ENCODE data around the gene THAP7.

- TF ChIP-seq JUN (IDR thresholded peaks at IDR 0.05; ENCODE audit: borderline replicate concordance, insufficient read depth, insufficient read length, low read depth): no peak
- TF ChIP-seq POLR2A (IDR thresholded peaks at IDR 0.05; ENCODE audit: low read depth, low read length): no peak
Measured at GRCh38 chr22:21041937-21042336, 40.0 kb upstream of the THAP7 start.

All from endothelial cell of umbilical vein (primary cell).